ENCODE data around the gene GMDS.
A peak's percentile ranks its signal among the peaks of the same experiment; 100 is the strongest.

GMDS gene

GRCh38 chr6:2245103-2245876, at the start of gene GMDS:
Gene GMDS (minus strand): TSS chr6:2245605.
- DNase-seq (ENCODE audit: low read depth) = peak; percentile 91

GRCh38 chr6:2285510-2285909, 40.1 kb upstream of the GMDS start:
- DNase-seq (ENCODE audit: low read depth) = no peak

GRCh38 chr6:2275892-2276242, 30.5 kb upstream of the GMDS start:
- DNase-seq (ENCODE audit: low read depth) = no peak

- peak; percentile 64 for DNase-seq (ENCODE audit: low read depth)
Measured at GRCh38 chr6:2274981-2275891, 29.8 kb upstream of the GMDS start.

- DNase-seq (ENCODE audit: low read depth) = no peak
Measured at GRCh38 chr6:2272696-2273095, 27.3 kb upstream of the GMDS start.

GRCh38 chr6:2270054-2270453, 24.6 kb upstream of the GMDS start:
- no peak for DNase-seq (ENCODE audit: low read depth)

GRCh38 chr6:2266841-2267240, 21.4 kb upstream of the GMDS start:
- no peak for DNase-seq (ENCODE audit: low read depth)

- DNase-seq (ENCODE audit: low read depth) = peak; percentile 17
Measured at GRCh38 chr6:2266031-2266795, 20.8 kb upstream of the GMDS start.

GRCh38 chr6:2264932-2265331, 19.5 kb upstream of the GMDS start:
- DNase-seq (ENCODE audit: low read depth) = peak; percentile 31

GRCh38 chr6:2263896-2264295, 18.5 kb upstream of the GMDS start:
- no peak for DNase-seq (ENCODE audit: low read depth)

- no peak for DNase-seq (ENCODE audit: low read depth)
Measured at GRCh38 chr6:2259574-2259973, 14.2 kb upstream of the GMDS start.

GRCh38 chr6:2259002-2259494, 13.6 kb upstream of the GMDS start:
- DNase-seq (ENCODE audit: low read depth) = no peak

GRCh38 chr6:2258112-2258511, 12.7 kb upstream of the GMDS start:
- DNase-seq (ENCODE audit: low read depth) = no peak

- no peak for DNase-seq (ENCODE audit: low read depth)
Measured at GRCh38 chr6:2257363-2257762, 12.0 kb upstream of the GMDS start.

GRCh38 chr6:2254747-2255146, 9.3 kb upstream of the GMDS start:
- no peak for DNase-seq (ENCODE audit: low read depth)

GRCh38 chr6:2249126-2249525, 3.7 kb upstream of the GMDS start:
- no peak for DNase-seq (ENCODE audit: low read depth)

- no peak for DNase-seq (ENCODE audit: low read depth)
Measured at GRCh38 chr6:2247664-2248063, 2.3 kb upstream of the GMDS start.

GRCh38 chr6:2245877-2246863, 765 bp upstream of the GMDS start:
- peak; percentile 44 for DNase-seq (ENCODE audit: low read depth)

GRCh38 chr6:2244261-2245102, 923 bp downstream of the GMDS start:
- no peak for DNase-seq (ENCODE audit: low read depth)

GRCh38 chr6:2242311-2242710, 3.1 kb downstream of the GMDS start:
- no peak for DNase-seq (ENCODE audit: low read depth)

All from EH (cell line).